Erythroblast (primary cell): ENCODE results near the gene FZD8.

Source experiments
- DNase-seq, 2 experiments: peaks; one replicate each; lab custom pipeline; 2025; lab: John Stamatoyannopoulos, UW
- GATA1 ChIP-seq: IDR thresholded peaks from 2 replicates; pipeline ENCODE4 v1.6.1; 2011; ENCODE audit warnings: low read depth, mild to moderate bottlenecking, control low read depth, low read length, moderate library complexity
- POLR2A ChIP-seq: IDR thresholded peaks from 2 replicates; pipeline ENCODE4 v1.6.1; 2011; ENCODE audit warnings: mild to moderate bottlenecking, low read length

Gene FZD8

GRCh38 chr10:35652824-35653223 lies 10.7 kb upstream of the FZD8 start:
- DNase-seq, result no peak
- TF ChIP-seq GATA1 (no peak), POLR2A (no peak)

- TF ChIP-seq GATA1 (no peak), POLR2A (no peak)
- DNase-seq, result no peak
Observed at GRCh38 chr10:35650894-35651293, 8.8 kb upstream of the FZD8 start.

- no peak for TF ChIP-seq POLR2A
- no peak for TF ChIP-seq GATA1
- no peak for DNase-seq
Observed at GRCh38 chr10:35644050-35644950, 2.2 kb upstream of the FZD8 start.

- TF ChIP-seq POLR2A, result no peak
- TF ChIP-seq GATA1, result no peak
- DNase-seq, result peak; percentile 7 to 14
Observed at GRCh38 chr10:35643151-35644049, 1.3 kb upstream of the FZD8 start.

- no peak for DNase-seq
- TF ChIP-seq GATA1, result no peak
- TF ChIP-seq POLR2A, result no peak
Observed at GRCh38 chr10:35642793-35643114, 658 bp upstream of the FZD8 start.

- TF ChIP-seq POLR2A, result no peak
- no peak for TF ChIP-seq GATA1
- peak; percentile 31 to 33 for DNase-seq
Observed at GRCh38 chr10:35641676-35642034, 441 bp downstream of the FZD8 start.

GRCh38 chr10:35640951-35641675 lies 983 bp downstream of the FZD8 start:
- TF ChIP-seq POLR2A (no peak), GATA1 (no peak)
- DNase-seq, result peak; percentile 65 to 82

GRCh38 chr10:35640474-35640873 lies 1.6 kb downstream of the FZD8 start:
- TF ChIP-seq GATA1 (no peak), POLR2A (no peak)
- peak; percentile 71 for DNase-seq

- DNase-seq, result peak; percentile 14 to 27
- TF ChIP-seq GATA1, result no peak
- TF ChIP-seq POLR2A, result no peak
Observed at GRCh38 chr10:35639728-35640401, 2.2 kb downstream of the FZD8 start.

GRCh38 chr10:35639021-35639727 lies 2.9 kb downstream of the FZD8 start:
- DNase-seq, result no peak
- TF ChIP-seq GATA1 (no peak), POLR2A (no peak)

- DNase-seq, result no peak
Observed at GRCh38 chr10:35638101-35638500, 4.0 kb downstream of the FZD8 start.

GRCh38 chr10:35637462-35637861 lies 4.6 kb downstream of the FZD8 start:
- TF ChIP-seq POLR2A, result no peak
- no peak for TF ChIP-seq GATA1
- DNase-seq, result no peak

More at GRCh38 chr10:35638101-35638500, 4.0 kb downstream of the FZD8 start:
- no peak for TF ChIP-seq GATA1
- TF ChIP-seq POLR2A, result no peak
